HG02870 (cell line): ENCODE data around the gene FLYWCH1.

Source experiments
- ATAC-seq: cut with Tn5 transposase; IDR thresholded peaks from one replicate; pipeline ENCODE4 v1.9.1; 2021; ENCODE audit warnings: mild to moderate bottlenecking, moderate library complexity; ENCODE audit not compliant: unreplicated experiment

FLYWCH1 gene

GRCh38 chr16:2949705-2950352 is 38.1 kb downstream of the FLYWCH1 start:
- no peak for ATAC-seq

GRCh38 chr16:2950353-2950724 is 38.6 kb downstream of the FLYWCH1 start:
- ATAC-seq: no peak

GRCh38 chr16:2950773-2951172 is 39.0 kb downstream of the FLYWCH1 start:
- ATAC-seq: no peak

- ATAC-seq: no peak
Measured at GRCh38 chr16:2952679-2953078, 40.9 kb downstream of the FLYWCH1 start.

- no peak for ATAC-seq
Measured at GRCh38 chr16:2953706-2954627, 42.2 kb downstream of the FLYWCH1 start.

GRCh38 chr16:2954656-2955381 is 43.1 kb downstream of the FLYWCH1 start:
- no peak for ATAC-seq

GRCh38 chr16:2955438-2955778 is 43.7 kb downstream of the FLYWCH1 start:
- no peak for ATAC-seq

GRCh38 chr16:2955779-2956578 is 44.2 kb downstream of the FLYWCH1 start:
- ATAC-seq: no peak

- ATAC-seq: no peak
Measured at GRCh38 chr16:2956579-2956956, 44.8 kb downstream of the FLYWCH1 start.

GRCh38 chr16:2959206-2959605 is 47.5 kb downstream of the FLYWCH1 start:
- no peak for ATAC-seq

GRCh38 chr16:2960183-2961010 is 48.7 kb downstream of the FLYWCH1 start:
- no peak for ATAC-seq

- ATAC-seq: no peak
Measured at GRCh38 chr16:2962334-2963073, 50.8 kb downstream of the FLYWCH1 start.

GRCh38 chr16:2963074-2963722 is 51.5 kb downstream of the FLYWCH1 start:
- ATAC-seq: no peak

- ATAC-seq: no peak
Measured at GRCh38 chr16:2963723-2964474, 52.2 kb downstream of the FLYWCH1 start, which contains the start of gene KREMEN2. KREMEN2 (plus strand) TSS chr16:2964275; CDS start chr16:2964521, 246 bp downstream.

- ATAC-seq: no peak
Measured at GRCh38 chr16:2964475-2965336, 53.0 kb downstream of the FLYWCH1 start.

- no peak for ATAC-seq
Measured at GRCh38 chr16:2966043-2966807, 54.5 kb downstream of the FLYWCH1 start.
